ENCODE data around the gene SNX6.

GRCh38 chr14:34610101-34610500, 19.8 kb downstream of the SNX6 start:
- no peak for TF ChIP-seq CTCF (IDR thresholded peaks at IDR 0.05; ENCODE audit: borderline replicate concordance, extremely low read depth, low read length, poor library complexity, severe bottlenecking)
- no peak for TF ChIP-seq EZH2 (IDR thresholded peaks at IDR 0.05; ENCODE audit: borderline replicate concordance, low read depth, low read length, severe bottlenecking)

Measured in DND-41 (cell line).